HepG2 (cell line): ENCODE measurements around the gene FDXACB1. TPM values are rescaled to one million over a fixed set of nuclear protein-coding genes. Genes with fewer than 3 reads are reported as not detected.

Source experiments
- FIP1L1 ChIP-seq: fragments of 200-400 bp; formaldehyde crosslinking; IDR thresholded peaks from 2 replicates; pipeline ENCODE4 v1.6.1; 2018; ENCODE audit warnings: low read depth, mild to moderate bottlenecking, low read length, moderate library complexity, borderline replicate concordance; ENCODE audit not compliant: insufficient read depth
- FUBP1 ChIP-seq: sonication (generic); formaldehyde crosslinking; IDR thresholded peaks from 2 replicates; pipeline ENCODE4 v1.5.1; 2020; ENCODE audit warnings: missing genetic modification reagents, mild to moderate bottlenecking, borderline replicate concordance
- LRRFIP1 ChIP-seq: sonication (generic); formaldehyde crosslinking; conservative IDR thresholded peaks from 2 replicates; pipeline ENCODE4 v1.4.0; 2020; ENCODE audit warnings: missing genetic modification reagents
- MZF1 ChIP-seq: sonication (generic); formaldehyde crosslinking; IDR thresholded peaks from 2 replicates; pipeline ENCODE4 v1.8.1; 2023; ENCODE audit warnings: mild to moderate bottlenecking, missing genetic modification reagents, borderline replicate concordance
- NCOA2 ChIP-seq: sonication (generic); formaldehyde crosslinking; IDR thresholded peaks from 2 replicates; pipeline ENCODE4 v1.8.0; 2022; ENCODE audit warnings: inconsistent platforms
- NFRKB ChIP-seq: fragments of 450-650 bp; IDR thresholded peaks from 2 replicates; pipeline ENCODE4 v1.6.1; 2017
- NR3C1 ChIP-seq: sonication (generic); formaldehyde crosslinking; IDR thresholded peaks from 2 replicates; pipeline ENCODE4 v1.4.0; 2020; ENCODE audit warnings: missing genetic modification reagents
- PHF8 ChIP-seq: sonication (generic); formaldehyde crosslinking; IDR thresholded peaks from 2 replicates; pipeline ENCODE4 v1.5.0; 2020; ENCODE audit warnings: missing genetic modification reagents
- PITX1 ChIP-seq: sonication (generic); formaldehyde crosslinking; IDR thresholded peaks from 2 replicates; pipeline ENCODE4 v1.5.1; 2020; ENCODE audit warnings: mild to moderate bottlenecking, missing genetic modification reagents
- REXO4 ChIP-seq: sonication (generic); formaldehyde crosslinking; IDR thresholded peaks from 2 replicates; pipeline ENCODE4 v1.8.0; 2022; ENCODE audit warnings: missing genetic modification reagents, mild to moderate bottlenecking, borderline replicate concordance
- RFX5 ChIP-seq: IDR thresholded peaks from 2 replicates; pipeline ENCODE4 v1.6.1; 2011; ENCODE audit warnings: low read depth, low read length, improper control_type of control experiment
- RNF2 ChIP-seq: fragments of 450-650 bp; conservative IDR thresholded peaks from 2 replicates; pipeline ENCODE4 v1.6.1; 2016; ENCODE audit warnings: low read depth
- SETDB1 ChIP-seq: sonication (generic); formaldehyde crosslinking; IDR thresholded peaks from 2 replicates; pipeline ENCODE4 v1.5.1; 2020; ENCODE audit warnings: missing genetic modification reagents, mild to moderate bottlenecking, borderline replicate concordance
- SIX1 ChIP-seq: sonication (generic); formaldehyde crosslinking; IDR thresholded peaks from 2 replicates; pipeline ENCODE4 v1.4.0; 2020; ENCODE audit warnings: missing genetic modification reagents, borderline replicate concordance
- ZMYM2 ChIP-seq: sonication (generic); formaldehyde crosslinking; IDR thresholded peaks from 2 replicates; pipeline ENCODE4 v1.8.0; 2022; ENCODE audit warnings: mild to moderate bottlenecking, missing genetic modification reagents
- ZNF232 ChIP-seq: sonication (generic); formaldehyde crosslinking; IDR thresholded peaks from 2 replicates; pipeline ENCODE4 v1.4.0; 2020; ENCODE audit warnings: missing genetic modification reagents, borderline replicate concordance
- ZNF44 ChIP-seq: sonication (generic); formaldehyde crosslinking; IDR thresholded peaks from 2 replicates; pipeline ENCODE4 v1.5.1; 2020; ENCODE audit warnings: mild to moderate bottlenecking, missing genetic modification reagents
- ZNF530 ChIP-seq: sonication (generic); formaldehyde crosslinking; IDR thresholded peaks from 2 replicates; pipeline ENCODE4 v1.5.0; 2020; ENCODE audit warnings: low read depth, mild to moderate bottlenecking, missing genetic modification reagents
- ZSCAN12 ChIP-seq: sonication (generic); formaldehyde crosslinking; IDR thresholded peaks from 2 replicates; pipeline ENCODE4 v1.9.0; 2021; ENCODE audit warnings: mild to moderate bottlenecking, missing genetic modification reagents
- polyA plus RNA-seq, 8 experiments: library from polyadenylated mRNA; depleted of rRNA in 3 of 8; stranded (reverse) in 7 of 8; unstranded in 1 of 8; fragments of >200 nt; fragmentation: Illumina TruSeq in 4 of 8; extraction: Trizol in 4 of 8; gene quantifications; 2 replicates each; pipeline versions ENCODE4 v1.2.1 to v1.2.3, GENCODE V29; 2011 to 2016; ENCODE audit warnings: low read depth in 4 of 8, missing spikeins in 1 of 8, mixed read lengths in 1 of 8; ENCODE audit not compliant: insufficient read depth in 1 of 8
- total RNA-seq, 5 experiments: library from RNA; depleted of rRNA; stranded (reverse); fragments of >200 nt; fragmentation: Illumina TruSeq; extraction: Trizol; gene quantifications; 2 replicates each; pipeline ENCODE4 v1.2.3, GENCODE V29; 2016; ENCODE audit warnings: low read depth in 1 of 5
- TF ChIP-seq, protein P1 (sequence below): sonication (generic); formaldehyde crosslinking; IDR thresholded peaks from 2 replicates; pipeline ENCODE4 v1.5.1; 2020; ENCODE audit warnings: mild to moderate bottlenecking, missing genetic modification reagents
- TF ChIP-seq, protein P2 (sequence below): sonication (generic); formaldehyde crosslinking; IDR thresholded peaks from 2 replicates; pipeline ENCODE4 v1.5.0; 2020; ENCODE audit warnings: missing genetic modification reagents
- TF ChIP-seq, protein P3 (sequence below): sonication (generic); formaldehyde crosslinking; IDR thresholded peaks from 2 replicates; pipeline ENCODE4 v1.5.1; 2020; ENCODE audit warnings: mild to moderate bottlenecking, missing genetic modification reagents, moderate library complexity

Gene FDXACB1
- total and polyA plus RNA-seq, 2 of the 13 experiments (the other 11 are each of a cell fraction or from before 2014, with no cell fraction given) = 1.1 to 3.4 TPM

DNA sequence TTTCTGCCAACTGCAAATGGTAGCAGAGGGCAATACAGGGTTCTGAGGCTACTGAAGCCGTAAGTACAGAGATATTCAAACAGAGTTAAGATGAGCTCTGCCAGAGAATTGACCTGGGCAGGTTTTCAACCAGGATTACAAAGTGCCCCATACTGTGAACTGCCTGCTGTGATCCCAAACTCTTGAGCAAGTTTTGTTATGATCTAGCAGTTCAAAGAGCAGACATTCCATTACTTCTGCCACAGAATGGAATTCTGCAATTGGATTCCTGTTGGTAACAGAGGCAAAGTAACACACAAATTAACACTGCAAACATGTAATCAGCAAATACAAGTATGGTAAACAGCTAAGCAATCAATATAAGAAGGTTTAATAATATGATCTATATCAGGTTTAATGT is 38.8 kb downstream of the FDXACB1 start (continued):
- TF ChIP-seq, protein P1, sequence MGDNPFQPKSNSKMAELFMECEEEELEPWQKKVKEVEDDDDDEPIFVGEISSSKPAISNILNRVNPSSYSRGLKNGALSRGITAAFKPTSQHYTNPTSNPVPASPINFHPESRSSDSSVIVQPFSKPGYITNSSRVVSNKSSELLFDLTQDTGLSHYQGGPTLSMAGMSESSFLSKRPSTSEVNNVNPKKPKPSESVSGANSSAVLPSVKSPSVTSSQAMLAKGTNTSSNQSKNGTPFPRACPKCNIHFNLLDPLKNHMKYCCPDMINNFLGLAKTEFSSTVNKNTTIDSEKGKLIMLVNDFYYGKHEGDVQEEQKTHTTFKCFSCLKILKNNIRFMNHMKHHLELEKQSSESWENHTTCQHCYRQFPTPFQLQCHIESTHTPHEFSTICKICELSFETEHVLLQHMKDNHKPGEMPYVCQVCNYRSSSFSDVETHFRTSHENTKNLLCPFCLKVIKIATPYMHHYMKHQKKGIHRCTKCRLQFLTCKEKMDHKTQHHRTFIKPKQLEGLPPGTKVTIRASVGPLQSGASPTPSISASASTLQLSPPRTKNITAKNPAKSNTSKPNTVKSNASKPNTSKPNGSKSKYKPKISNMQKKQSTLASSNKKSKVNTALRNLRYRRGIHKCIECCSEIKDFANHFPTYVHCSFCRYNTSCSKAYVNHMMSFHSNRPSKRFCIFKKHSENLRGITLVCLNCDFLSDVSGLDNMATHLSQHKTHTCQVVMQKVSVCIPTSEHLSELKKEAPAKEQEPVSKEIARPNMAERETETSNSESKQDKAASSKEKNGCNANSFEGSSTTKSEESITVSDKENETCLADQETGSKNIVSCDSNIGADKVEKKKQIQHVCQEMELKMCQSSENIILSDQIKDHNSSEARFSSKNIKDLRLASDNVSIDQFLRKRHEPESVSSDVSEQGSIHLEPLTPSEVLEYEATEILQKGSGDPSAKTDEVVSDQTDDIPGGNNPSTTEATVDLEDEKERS = no peak
- no peak for TF ChIP-seq ZNF44
- no peak for TF ChIP-seq ZNF232 (CRISPR knock-in tag)
- no peak for TF ChIP-seq PHF8 (CRISPR knock-in tag)
- TF ChIP-seq, protein P2, sequence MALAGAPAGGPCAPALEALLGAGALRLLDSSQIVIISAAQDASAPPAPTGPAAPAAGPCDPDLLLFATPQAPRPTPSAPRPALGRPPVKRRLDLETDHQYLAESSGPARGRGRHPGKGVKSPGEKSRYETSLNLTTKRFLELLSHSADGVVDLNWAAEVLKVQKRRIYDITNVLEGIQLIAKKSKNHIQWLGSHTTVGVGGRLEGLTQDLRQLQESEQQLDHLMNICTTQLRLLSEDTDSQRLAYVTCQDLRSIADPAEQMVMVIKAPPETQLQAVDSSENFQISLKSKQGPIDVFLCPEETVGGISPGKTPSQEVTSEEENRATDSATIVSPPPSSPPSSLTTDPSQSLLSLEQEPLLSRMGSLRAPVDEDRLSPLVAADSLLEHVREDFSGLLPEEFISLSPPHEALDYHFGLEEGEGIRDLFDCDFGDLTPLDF = 0 out of 2 replicates have a peak, but pooled peaks have one; percentile 20
- TF ChIP-seq, protein P3, sequence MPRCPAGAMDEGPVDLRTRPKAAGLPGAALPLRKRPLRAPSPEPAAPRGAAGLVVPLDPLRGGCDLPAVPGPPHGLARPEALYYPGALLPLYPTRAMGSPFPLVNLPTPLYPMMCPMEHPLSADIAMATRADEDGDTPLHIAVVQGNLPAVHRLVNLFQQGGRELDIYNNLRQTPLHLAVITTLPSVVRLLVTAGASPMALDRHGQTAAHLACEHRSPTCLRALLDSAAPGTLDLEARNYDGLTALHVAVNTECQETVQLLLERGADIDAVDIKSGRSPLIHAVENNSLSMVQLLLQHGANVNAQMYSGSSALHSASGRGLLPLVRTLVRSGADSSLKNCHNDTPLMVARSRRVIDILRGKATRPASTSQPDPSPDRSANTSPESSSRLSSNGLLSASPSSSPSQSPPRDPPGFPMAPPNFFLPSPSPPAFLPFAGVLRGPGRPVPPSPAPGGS (CRISPR knock-in tag) = no peak
- no peak for TF ChIP-seq ZSCAN12 (CRISPR knock-in tag)
- no peak for TF ChIP-seq RNF2
- no peak for TF ChIP-seq ZNF530
- peak; percentile 56 for TF ChIP-seq PITX1
- TF ChIP-seq SIX1 (CRISPR knock-in tag) = no peak
- TF ChIP-seq SETDB1 (CRISPR knock-in tag) = no peak
- TF ChIP-seq NCOA2 (CRISPR knock-in tag) = peak; percentile 78
- TF ChIP-seq LRRFIP1 = no peak
- no peak for TF ChIP-seq FIP1L1
- no peak for TF ChIP-seq MZF1 (CRISPR knock-in tag)
- no peak for TF ChIP-seq NFRKB
- TF ChIP-seq FUBP1 (CRISPR knock-in tag) = no peak
- no peak for TF ChIP-seq NR3C1
- no peak for TF ChIP-seq REXO4 (CRISPR knock-in tag)
- TF ChIP-seq ZMYM2 (CRISPR knock-in tag) = no peak
- TF ChIP-seq RFX5 = no peak
